ENCODE results near the gene SPRED1. TPM values are rescaled to one million over a fixed set of nuclear protein-coding genes. Genes with fewer than 3 reads are reported as not detected.

SPRED1 gene
- total RNA-seq, 2 experiments from 2014 or later, result 0.03 to 0.05 TPM

DNA sequence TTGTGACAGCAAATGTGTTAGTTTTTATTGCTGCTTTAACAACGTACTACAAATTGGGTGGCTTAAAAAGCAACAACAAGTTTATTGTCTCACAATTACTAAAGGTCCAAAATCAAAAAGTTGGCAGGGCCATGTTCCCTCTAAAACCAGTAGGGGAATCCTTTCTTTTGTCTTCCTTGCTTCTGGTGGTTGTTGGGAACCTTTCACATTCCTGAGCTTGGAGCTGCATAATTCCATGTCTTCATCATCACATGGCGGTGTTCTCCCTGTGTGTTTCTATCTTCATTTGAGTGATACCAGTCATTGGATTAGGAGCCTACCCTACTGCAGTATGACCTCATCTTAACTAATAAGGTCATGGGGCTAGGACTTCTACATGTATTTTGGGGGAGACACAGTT is 7.4 kb downstream of the SPRED1 start:
- H3K36me3 Mint-ChIP-seq (ENCODE audit: low read depth), result no peaks in the 10 kb centered on the region
- CTCF ChIA-PET, result no interaction called here
- no peak overlapping the region for H3K27ac Mint-ChIP-seq
- TF ChIP-seq, protein P1, sequence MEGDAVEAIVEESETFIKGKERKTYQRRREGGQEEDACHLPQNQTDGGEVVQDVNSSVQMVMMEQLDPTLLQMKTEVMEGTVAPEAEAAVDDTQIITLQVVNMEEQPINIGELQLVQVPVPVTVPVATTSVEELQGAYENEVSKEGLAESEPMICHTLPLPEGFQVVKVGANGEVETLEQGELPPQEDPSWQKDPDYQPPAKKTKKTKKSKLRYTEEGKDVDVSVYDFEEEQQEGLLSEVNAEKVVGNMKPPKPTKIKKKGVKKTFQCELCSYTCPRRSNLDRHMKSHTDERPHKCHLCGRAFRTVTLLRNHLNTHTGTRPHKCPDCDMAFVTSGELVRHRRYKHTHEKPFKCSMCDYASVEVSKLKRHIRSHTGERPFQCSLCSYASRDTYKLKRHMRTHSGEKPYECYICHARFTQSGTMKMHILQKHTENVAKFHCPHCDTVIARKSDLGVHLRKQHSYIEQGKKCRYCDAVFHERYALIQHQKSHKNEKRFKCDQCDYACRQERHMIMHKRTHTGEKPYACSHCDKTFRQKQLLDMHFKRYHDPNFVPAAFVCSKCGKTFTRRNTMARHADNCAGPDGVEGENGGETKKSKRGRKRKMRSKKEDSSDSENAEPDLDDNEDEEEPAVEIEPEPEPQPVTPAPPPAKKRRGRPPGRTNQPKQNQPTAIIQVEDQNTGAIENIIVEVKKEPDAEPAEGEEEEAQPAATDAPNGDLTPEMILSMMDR (IDR thresholded peaks at IDR 0.05), result no peak
- intact Hi-C loops (cut with DNase I, micrococcal nuclease), result no loop called here
- H3K4me1 Mint-ChIP-seq (ENCODE audit: low read depth), result no peaks in the 10 kb centered on the region
- Histone ChIP-seq H3K4me1 (ENCODE audit: insufficient read depth, low read length) (no peaks in the 10 kb centered on the region), H3K36me3 (ENCODE audit: insufficient read depth, low read length) (no peaks in the 10 kb centered on the region), H3K27ac (ENCODE audit: low read depth in 1 of 2, low read length in 2 of 2) (no peak overlapping the region), H3K9me3 (ENCODE audit: control insufficient read depth in 1 of 2, insufficient read depth in 1 of 2, low read length in 2 of 2) (no peaks in the 10 kb centered on the region), H3K27me3 (ENCODE audit: control insufficient read depth in 1 of 2, insufficient read depth in 2 of 2, low read length in 2 of 2) (no peaks in the 10 kb centered on the region), H3K4me3 (ENCODE audit: low read length) (no peak overlapping the region)
- ATAC-seq (ENCODE audit: poor library complexity) (no peak), DNase-seq (no peak)
- no peaks in the 10 kb centered on the region for H3K27me3 Mint-ChIP-seq
- H3K4me3 Mint-ChIP-seq, result no peak overlapping the region
- POLR2A ChIA-PET, result interaction anchor here (1.3 kb wide), 1 partner anchor 9 kb away, joined by 4 read pairs; no protein-coding TSS in a partner anchor
- H3K9me3 Mint-ChIP-seq, result no peaks in the 10 kb centered on the region

DNA sequence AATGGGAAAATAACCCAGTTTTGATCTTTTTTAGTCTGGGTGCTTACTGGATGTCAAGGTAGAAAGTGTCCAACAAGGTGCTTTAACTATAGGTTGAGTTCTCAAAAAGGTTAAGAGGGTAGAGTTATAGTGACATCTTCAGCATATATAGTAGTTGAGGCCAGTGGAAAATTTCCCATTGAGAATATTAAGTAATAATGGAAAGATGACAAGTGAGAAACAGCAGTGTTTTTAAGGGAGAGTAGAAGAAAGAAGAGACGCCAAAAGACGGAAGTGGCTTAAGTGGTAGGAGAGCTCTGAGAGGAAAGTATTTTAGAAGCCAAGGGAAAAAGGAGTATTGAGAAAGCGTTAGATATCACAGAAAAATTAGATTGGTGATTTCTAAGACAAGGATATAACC is 10.6 kb downstream of the SPRED1 start:
- ChIA-PET POLR2A (no interaction called here), CTCF (no interaction called here)
- Mint-ChIP-seq H3K4me3 (no peak overlapping the region), H3K36me3 (ENCODE audit: low read depth) (no peaks in the 10 kb centered on the region), H3K9me3 (no peaks in the 10 kb centered on the region), H3K27me3 (no peaks in the 10 kb centered on the region), H3K27ac (no peak overlapping the region), H3K4me1 (ENCODE audit: low read depth) (no peaks in the 10 kb centered on the region)
- Histone ChIP-seq H3K4me3 (ENCODE audit: low read length) (no peak overlapping the region), H3K36me3 (ENCODE audit: insufficient read depth, low read length) (no peaks in the 10 kb centered on the region), H3K9me3 (ENCODE audit: control insufficient read depth in 1 of 2, insufficient read depth in 1 of 2, low read length in 2 of 2) (no peaks in the 10 kb centered on the region), H3K27me3 (ENCODE audit: control insufficient read depth in 1 of 2, insufficient read depth in 2 of 2, low read length in 2 of 2) (no peaks in the 10 kb centered on the region), H3K27ac (ENCODE audit: low read depth in 1 of 2, low read length in 2 of 2) (no peak overlapping the region), H3K4me1 (ENCODE audit: insufficient read depth, low read length) (no peaks in the 10 kb centered on the region)
- DNase-seq (no peak), ATAC-seq (ENCODE audit: poor library complexity) (no peak)
- TF ChIP-seq, protein P1 (IDR thresholded peaks at IDR 0.05), result no peak
- intact Hi-C loops (cut with DNase I, micrococcal nuclease), result no loop called here

DNA sequence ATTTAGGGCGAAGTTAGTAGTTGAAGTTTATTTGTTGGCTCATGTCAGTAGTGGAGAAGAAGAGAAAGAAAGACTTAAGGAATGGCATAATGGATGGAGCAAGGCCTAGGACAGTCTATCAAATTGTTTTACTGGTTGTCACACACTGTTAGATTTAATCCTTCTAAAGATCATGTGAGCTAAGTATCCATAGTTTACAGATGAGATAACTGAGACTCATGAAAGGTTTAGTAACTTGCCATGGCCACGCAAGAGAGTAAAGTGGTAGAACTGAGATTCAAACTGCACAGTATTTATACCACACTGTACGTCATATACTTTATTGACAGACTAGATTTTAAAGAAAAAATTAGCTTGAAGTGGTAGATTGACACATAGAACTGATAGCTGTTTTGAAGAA is 11.4 kb downstream of the SPRED1 start:
- H3K4me3 ChIP-seq (ENCODE audit: low read length), result no peak overlapping the region
- ATAC-seq (ENCODE audit: poor library complexity) (no peak), DNase-seq (no peak)
- H3K27me3 ChIP-seq (ENCODE audit: control insufficient read depth in 1 of 2, insufficient read depth in 2 of 2, low read length in 2 of 2), result no peaks in the 10 kb centered on the region
- ChIA-PET POLR2A (no interaction called here), CTCF (no interaction called here)
- no peaks in the 10 kb centered on the region for H3K27me3 Mint-ChIP-seq
- intact Hi-C loops (cut with DNase I, micrococcal nuclease), result no loop called here
- H3K4me1 ChIP-seq (ENCODE audit: insufficient read depth, low read length), result no peaks in the 10 kb centered on the region
- no peaks in the 10 kb centered on the region for H3K9me3 ChIP-seq (ENCODE audit: control insufficient read depth in 1 of 2, insufficient read depth in 1 of 2, low read length in 2 of 2)
- no peaks in the 10 kb centered on the region for H3K36me3 Mint-ChIP-seq (ENCODE audit: low read depth)
- H3K27ac Mint-ChIP-seq, result no peak overlapping the region
- no peak overlapping the region for H3K4me3 Mint-ChIP-seq
- H3K36me3 ChIP-seq (ENCODE audit: insufficient read depth, low read length), result no peaks in the 10 kb centered on the region
- TF ChIP-seq, protein P1 (IDR thresholded peaks at IDR 0.05), result no peak
- no peak overlapping the region for H3K27ac ChIP-seq (ENCODE audit: low read depth in 1 of 2, low read length in 2 of 2)
- no peaks in the 10 kb centered on the region for H3K9me3 Mint-ChIP-seq
- no peaks in the 10 kb centered on the region for H3K4me1 Mint-ChIP-seq (ENCODE audit: low read depth)

All from CD4-positive, alpha-beta T cell (primary cell).